HEK293T (cell line): ENCODE results near the gene CBX4.

Experiments used
- ARNT ChIP-seq: fragments of 450-650 bp; IDR thresholded peaks from 2 replicates; pipeline ENCODE4 v1.6.1; 2017; ENCODE audit warnings: mild to moderate bottlenecking
- BHLHE40 ChIP-seq: fragments of 450-650 bp; IDR thresholded peaks from 2 replicates; pipeline ENCODE4 v1.6.1; 2016; ENCODE audit warnings: mild to moderate bottlenecking, moderate library complexity, borderline replicate concordance
- HDGF ChIP-seq: fragments of 450-650 bp; IDR thresholded peaks from 2 replicates; pipeline ENCODE4 v1.6.1; 2017; ENCODE audit warnings: antibody characterized with exemption, borderline replicate concordance
- SP1 ChIP-seq: fragments of 450-650 bp; IDR thresholded peaks from 2 replicates; pipeline ENCODE4 v1.6.1; 2017
- TARDBP ChIP-seq: fragments of 450-650 bp; IDR thresholded peaks from 2 replicates; pipeline ENCODE4 v1.6.1; 2016
- TF ChIP-seq, protein P1 (sequence below): fragments of 450-650 bp; IDR thresholded peaks from 2 replicates; pipeline ENCODE4 v1.6.1; 2016

DNA sequence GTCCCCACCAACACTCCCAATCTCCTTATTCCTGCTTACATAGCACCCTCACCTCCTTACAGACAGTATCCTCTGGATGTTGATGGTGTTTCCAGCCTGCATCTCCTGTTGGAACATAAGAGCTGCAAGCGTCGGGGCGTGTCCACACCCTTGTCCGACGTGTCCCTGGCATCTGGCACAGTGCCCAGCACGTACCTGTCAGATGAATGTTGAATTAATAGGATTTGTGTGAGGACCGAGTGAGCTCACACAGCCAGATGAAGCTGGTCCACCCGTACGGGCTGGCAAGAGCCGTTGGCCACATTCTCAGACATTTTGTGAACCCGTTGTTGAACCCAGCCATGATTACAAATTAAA lies 12.2 kb upstream of the CBX4 start:
- TF ChIP-seq, protein P1, sequence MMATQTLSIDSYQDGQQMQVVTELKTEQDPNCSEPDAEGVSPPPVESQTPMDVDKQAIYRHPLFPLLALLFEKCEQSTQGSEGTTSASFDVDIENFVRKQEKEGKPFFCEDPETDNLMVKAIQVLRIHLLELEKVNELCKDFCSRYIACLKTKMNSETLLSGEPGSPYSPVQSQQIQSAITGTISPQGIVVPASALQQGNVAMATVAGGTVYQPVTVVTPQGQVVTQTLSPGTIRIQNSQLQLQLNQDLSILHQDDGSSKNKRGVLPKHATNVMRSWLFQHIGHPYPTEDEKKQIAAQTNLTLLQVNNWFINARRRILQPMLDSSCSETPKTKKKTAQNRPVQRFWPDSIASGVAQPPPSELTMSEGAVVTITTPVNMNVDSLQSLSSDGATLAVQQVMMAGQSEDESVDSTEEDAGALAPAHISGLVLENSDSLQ: no peak
- no peak for TF ChIP-seq BHLHE40
- TF ChIP-seq TARDBP: no peak
- no peak for TF ChIP-seq SP1
- TF ChIP-seq HDGF: no peak
- no peak for TF ChIP-seq ARNT
